Activated CD8-positive, alpha-beta memory T cell treated with anti-CD3 and anti-CD28 coated beads, Interleukin-2, amount 50 U/mL, for 48 hours (primary cell): ENCODE measurements around the gene SEZ6L.

Experiments used
- DNase-seq: peaks from one replicate; pipeline ENCODE4 v3.0.0-alpha.2; 2020

SEZ6L gene

DNA sequence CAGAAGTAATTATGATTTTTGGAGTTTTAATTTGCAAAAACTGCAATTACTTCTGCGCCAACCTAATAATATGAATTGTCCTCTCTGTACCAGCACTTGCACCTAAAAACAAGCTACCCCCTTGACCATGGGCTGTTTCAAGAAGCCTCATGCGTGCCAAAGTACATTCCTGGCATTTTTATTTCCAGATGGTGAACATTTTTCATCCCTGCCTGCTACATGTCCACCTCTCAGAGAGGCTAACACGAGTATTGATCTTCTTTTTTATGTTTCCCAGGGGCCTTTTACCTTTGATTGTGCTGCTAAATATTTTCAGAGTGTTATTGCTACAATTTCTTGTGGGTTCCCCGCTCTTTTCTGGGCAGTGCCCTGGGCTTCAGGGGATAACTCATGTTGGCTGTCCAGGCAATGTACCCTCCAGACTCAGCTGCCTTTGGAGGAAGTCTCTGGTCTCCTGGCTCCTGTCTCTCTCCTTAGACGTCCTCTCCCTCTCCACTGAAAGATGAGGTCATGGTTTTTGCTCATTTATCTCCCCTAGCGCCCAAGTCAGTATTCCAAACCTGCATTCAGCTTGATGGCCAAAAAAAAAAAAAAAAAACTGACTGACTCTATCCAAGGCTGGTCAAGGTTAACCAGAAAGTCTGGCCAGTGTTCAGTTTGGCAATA, 173.6 kb downstream of the SEZ6L start:
- DNase-seq = no peak

DNA sequence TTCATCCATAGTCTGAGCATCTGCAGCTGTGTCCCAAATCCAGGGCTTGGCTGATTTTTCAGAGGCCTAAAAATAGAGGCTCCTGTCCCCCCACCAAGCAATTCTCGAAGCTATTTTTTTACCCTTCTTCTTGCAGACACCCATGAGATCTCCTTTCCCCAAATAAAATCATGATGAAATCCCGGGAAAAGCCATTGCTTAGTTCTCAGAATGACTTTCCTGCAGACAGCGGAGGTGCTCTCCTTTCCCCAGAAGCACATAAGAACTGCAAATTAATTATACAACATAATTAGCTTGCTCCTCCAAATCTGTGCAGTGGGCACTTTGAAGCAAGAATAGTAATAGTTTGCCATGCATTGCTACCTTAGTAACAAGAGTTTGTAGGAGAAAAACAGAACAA, 176.2 kb downstream of the SEZ6L start:
- no peak for DNase-seq

DNA sequence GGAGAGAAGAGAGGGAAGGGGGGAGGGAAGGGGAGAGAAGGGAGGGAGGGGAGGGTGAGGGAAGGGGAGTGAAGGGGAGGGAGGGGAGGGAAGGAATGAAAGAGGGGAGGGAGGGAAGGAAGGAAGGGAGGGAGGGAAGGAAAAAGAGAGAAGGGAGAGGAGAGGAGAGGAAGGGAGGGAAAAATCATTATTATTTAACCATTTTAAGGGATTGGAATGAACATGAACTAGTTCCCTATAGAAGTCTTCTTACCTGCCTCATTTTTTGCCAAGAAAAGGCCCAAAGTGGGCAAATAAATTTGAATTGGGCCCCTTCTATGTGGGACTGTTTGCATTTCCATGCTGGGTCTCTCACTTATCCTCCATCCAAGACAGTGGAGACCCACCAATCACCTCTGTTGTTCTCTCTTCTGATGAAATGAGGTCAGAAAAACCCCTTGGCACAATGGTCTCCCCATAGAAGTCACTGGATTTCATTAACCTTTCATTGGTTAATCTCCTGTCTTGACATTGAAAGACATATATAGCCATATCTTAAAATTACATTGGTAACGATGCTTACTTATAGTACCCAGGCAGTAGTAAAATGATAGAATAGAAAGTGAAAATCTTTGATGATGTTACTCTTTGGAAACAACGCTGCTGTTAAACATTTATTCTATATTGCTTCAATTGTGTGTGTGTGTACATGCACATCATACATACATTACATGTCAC, 179.7 kb downstream of the SEZ6L start:
- no peak for DNase-seq

DNA sequence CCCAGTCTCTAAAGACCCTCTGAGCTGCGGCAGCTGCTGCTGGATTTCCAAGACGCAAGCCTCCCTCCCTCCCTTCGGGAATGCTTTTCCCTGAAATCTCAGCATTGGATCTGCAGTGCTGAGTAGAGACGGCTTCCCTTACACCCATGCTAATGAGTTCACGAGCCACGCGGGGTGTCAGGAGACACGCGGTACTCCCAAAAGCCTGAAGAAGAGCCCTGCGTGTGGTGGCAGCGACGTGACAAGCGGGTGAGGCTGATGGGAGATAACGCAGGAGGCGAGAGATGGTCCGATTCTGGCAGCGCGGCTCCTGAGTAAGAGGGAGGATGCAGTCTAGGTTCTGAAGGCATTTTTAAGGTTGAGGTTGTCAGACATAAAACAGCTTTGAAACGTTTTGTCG, 185.4 kb downstream of the SEZ6L start:
- DNase-seq = no peak

GRCh38 chr22:26357281-26357680, 188.0 kb downstream of the SEZ6L start:
- DNase-seq = no peak

GRCh38 chr22:26357813-26358212, 188.6 kb downstream of the SEZ6L start:
- no peak for DNase-seq

DNA sequence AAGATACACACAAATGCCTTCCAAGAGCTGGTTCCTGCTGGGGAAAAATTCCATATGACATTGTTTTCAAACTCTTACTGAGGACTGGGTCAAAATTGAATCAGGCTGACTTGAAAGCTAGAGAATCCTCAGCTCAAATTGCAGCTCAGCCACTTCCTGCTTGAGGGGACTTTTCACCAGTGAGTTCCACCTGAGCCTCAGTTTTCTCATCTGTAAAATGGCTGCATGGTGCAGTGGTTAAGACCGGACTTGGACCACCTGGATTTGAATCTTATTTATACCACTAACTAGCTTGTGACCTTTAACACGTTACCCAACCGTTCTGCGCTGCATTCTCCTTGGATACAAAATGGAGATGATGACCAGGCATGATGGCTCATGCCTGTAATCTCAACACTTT, 189.9 kb downstream of the SEZ6L start:
- DNase-seq = no peak

GRCh38 chr22:26360169-26360885, 191.1 kb downstream of the SEZ6L start:
- DNase-seq = peak; percentile 82

DNA sequence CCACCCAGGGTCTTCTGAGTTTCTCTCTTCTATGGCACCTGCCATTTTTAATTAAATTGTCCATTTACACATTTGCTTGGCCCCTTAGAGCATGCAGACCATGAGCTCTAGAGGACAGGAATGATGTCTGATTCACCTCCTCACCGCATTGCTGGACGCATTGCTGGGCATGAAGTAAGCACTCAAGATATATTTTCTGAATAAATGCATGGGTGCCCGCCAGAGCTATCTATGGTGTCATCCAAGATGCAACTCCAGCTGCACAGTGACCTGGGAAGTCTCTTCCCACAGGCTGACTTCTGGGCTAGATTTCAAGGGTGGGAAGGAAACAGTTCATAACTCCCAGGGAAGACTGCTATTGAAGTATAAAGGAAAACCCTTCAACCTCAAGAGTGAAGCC, 193.2 kb downstream of the SEZ6L start:
- DNase-seq = no peak

- DNase-seq = peak; percentile 55
Observed at GRCh38 chr22:26364066-26365015, 195.1 kb downstream of the SEZ6L start.

- DNase-seq = peak; percentile 87
Observed at GRCh38 chr22:26367402-26368245, 198.4 kb downstream of the SEZ6L start.

GRCh38 chr22:26372890-26373289, 203.6 kb downstream of the SEZ6L start:
- DNase-seq = no peak

- no peak for DNase-seq
Observed at GRCh38 chr22:26374391-26375026, 205.2 kb downstream of the SEZ6L start.

DNA sequence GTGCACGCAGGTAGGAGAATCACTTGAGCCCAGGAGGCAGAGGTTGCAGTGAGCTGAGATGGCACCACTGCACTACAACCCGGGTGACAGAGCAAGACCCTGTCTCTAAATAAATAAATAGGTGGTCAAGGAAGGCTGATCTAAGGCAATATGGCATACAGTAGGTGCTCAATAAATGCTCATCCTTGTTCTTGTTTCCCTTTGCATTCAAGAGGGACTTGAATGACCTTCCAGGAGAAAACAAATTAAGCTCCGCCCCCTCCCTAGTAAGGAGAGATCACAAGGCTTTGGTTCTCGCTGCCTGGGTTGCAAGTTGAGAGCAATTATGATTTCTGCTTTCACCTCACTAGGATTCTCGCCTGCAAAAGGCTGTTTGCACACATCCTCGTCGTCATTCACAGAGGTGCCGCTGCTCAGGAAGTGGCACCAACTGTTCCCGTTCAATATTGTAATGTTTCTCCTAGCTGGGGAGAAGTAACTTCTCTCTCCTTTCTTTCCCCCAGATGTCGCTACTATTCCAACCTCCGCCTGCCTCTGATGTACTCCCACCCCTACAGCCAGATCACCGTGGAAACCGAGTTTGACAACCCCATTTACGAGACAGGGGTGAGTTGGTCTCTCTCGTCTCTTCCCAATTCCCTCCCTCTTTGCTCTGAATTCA, 208.0 kb downstream of the SEZ6L start:
- DNase-seq = no peak

DNA sequence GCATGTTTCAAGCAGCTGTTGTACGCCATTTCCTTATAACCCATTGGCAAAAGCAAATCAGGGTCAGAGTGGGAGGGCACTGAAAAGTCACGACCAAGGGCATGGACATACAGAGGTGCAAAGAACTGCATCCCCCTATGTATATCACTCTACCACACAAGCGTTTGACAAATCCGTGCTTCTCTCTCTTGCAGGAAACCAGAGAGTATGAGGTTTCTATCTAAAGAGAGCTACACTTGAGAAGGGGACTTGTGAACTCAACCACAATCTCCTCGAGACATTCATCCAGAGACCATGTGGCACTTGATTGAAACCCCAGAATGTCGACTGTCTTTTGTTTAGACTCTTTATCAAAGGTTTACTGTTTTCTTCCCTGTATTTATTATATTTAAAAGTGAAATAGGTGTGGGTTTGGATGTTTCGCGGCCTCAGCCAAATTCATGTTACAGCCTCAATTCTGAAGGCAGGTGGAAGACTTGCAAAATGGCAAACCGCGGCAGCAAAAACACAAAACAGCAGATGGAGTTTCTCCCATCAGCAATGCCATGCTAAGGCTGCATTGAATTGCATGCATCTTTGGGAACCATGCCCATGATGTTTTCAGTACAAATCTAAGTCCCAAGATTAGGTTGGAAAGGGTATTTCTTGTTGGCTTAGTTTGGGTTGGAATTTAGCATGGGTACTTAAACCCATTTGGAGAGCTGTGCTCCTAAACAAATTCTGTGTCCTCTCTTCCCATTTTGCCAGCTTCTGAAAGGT, 211.0 kb downstream of the SEZ6L start:
- no peak for DNase-seq

- no peak for DNase-seq
Observed at GRCh38 chr22:26382782-26383181, 213.5 kb downstream of the SEZ6L start.

- DNase-seq = no peak
Observed at GRCh38 chr22:26383968-26384556, 214.8 kb downstream of the SEZ6L start.

DNA sequence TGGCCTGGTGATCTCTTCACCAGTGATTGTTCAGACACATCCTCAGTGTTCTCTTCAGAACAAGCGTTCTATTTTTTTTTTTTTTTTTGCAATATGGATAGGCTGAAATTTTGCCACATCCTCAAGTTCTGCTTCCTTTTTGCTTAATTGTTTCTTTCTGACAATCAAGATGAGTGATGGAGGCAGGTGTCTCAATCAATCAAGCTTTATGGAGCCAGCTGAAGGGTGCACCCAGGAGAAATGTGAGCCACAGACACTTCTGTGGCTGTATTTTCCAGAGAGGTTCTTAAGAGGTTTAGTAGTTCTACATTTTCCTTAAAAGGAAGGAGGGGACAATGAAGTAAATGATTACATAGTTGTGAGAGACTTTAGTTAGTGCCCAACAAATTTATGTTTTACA, 215.9 kb downstream of the SEZ6L start:
- DNase-seq = no peak

DNA sequence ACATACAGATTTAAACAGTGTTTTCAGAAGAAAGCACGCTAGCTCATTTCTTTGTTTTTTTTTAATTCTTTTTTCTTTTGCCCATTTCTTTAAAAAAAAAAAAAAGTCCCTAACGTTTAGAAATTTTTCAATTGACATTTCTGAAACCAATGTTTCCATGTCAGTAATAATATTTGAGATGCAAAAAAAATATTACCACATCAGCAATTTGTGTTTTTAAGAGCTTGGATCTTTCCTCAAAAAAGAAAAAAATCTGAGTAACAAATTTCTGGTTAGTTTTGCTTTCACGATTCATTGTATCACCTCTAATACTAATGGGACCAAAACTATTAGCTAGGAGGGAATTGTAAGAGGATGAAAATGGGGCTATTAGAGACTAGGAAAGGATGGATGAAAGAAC, 219.9 kb downstream of the SEZ6L start:
- no peak for DNase-seq

GRCh38 chr22:26391091-26391490, 221.8 kb downstream of the SEZ6L start:
- DNase-seq = no peak
